Fibroblast of lung (primary cell): ENCODE measurements around the gene SLC6A19. TPM values are rescaled to one million over a fixed set of nuclear protein-coding genes. Genes with fewer than 3 reads are reported as not detected.

Source experiments
- DNase-seq, 2 donors: peaks; one replicate each; pipeline versions ENCODE4 v3.0.0 to v3.0.0-alpha.2; 2010; ENCODE audit warnings: low read depth in 2 of 2
- H2AFZ ChIP-seq: 2 replicates; pipeline ENCODE4 v1.5.1; 2012; ENCODE audit warnings: low read length, control low read depth, inconsistent platforms
- H3K27ac ChIP-seq: 2 replicates; pipeline ENCODE4 v1.5.1; 2011; ENCODE audit warnings: low read length, control low read depth; ENCODE audit not compliant: insufficient read depth
- H3K27me3 ChIP-seq: 2 replicates; pipeline ENCODE4 v1.5.1; 2011; ENCODE audit warnings: mild to moderate bottlenecking, low read length; ENCODE audit not compliant: control insufficient read depth, insufficient read depth
- H3K36me3 ChIP-seq: 2 replicates; pipeline ENCODE4 v1.5.1; 2011; ENCODE audit warnings: low read length; ENCODE audit not compliant: control insufficient read depth, insufficient read depth
- H3K4me1 ChIP-seq: 2 replicates; pipeline ENCODE4 v1.5.1; 2011; ENCODE audit warnings: low read length; ENCODE audit not compliant: control insufficient read depth, insufficient read depth; ENCODE audit errors: extremely low read depth
- H3K4me2 ChIP-seq: 2 replicates; pipeline ENCODE4 v1.5.1; 2011; ENCODE audit warnings: low read length, control low read depth; ENCODE audit not compliant: insufficient read depth; ENCODE audit errors: extremely low read depth
- H3K4me3 ChIP-seq, 4 experiments: fragments of 200-600 bp in 1 of 4; sonication (generic) in 1 of 4; replicated peaks in 1 of 4; 2 replicates each; pipeline ENCODE4 v1.5.1; 2011 to 2016; ENCODE audit warnings: low read length in 4 of 4, low read depth in 3 of 4, mild to moderate bottlenecking in 3 of 4, control low read depth in 2 of 4, inconsistent platforms in 1 of 4, mixed read lengths in 1 of 4; ENCODE audit not compliant: insufficient read depth in 1 of 4; ENCODE audit errors: control extremely low read depth in 1 of 4
- H3K79me2 ChIP-seq: 2 replicates; pipeline ENCODE4 v1.5.1; 2012; ENCODE audit warnings: mild to moderate bottlenecking, low read length, inconsistent platforms; ENCODE audit not compliant: control insufficient read depth, insufficient read depth
- H3K9ac ChIP-seq: 2 replicates; pipeline ENCODE4 v1.5.1; 2011; ENCODE audit warnings: mild to moderate bottlenecking, low read length, control low read depth; ENCODE audit not compliant: insufficient read depth
- H3K9me3 ChIP-seq: 2 replicates; pipeline ENCODE4 v1.5.1; 2012; ENCODE audit warnings: low read depth, low read length; ENCODE audit not compliant: control insufficient read depth, insufficient read depth
- H4K20me1 ChIP-seq: 2 replicates; pipeline ENCODE4 v1.5.1; 2011; ENCODE audit warnings: low read length; ENCODE audit not compliant: control insufficient read depth, insufficient read depth; ENCODE audit errors: extremely low read depth
- CTCF ChIP-seq, 2 donors: IDR thresholded peaks in 1 of 2; conservative IDR thresholded peaks in 1 of 2; 1 replicate in 1 of 2; 2 replicates in 1 of 2; pipeline ENCODE4 v1.5.1; 2011 to 2012; ENCODE audit warnings: low read length in 2 of 2, control low read depth in 1 of 2, inconsistent platforms in 1 of 2, low read depth in 1 of 2, mild to moderate bottlenecking in 1 of 2
- EZH2 ChIP-seq: IDR thresholded peaks from 2 replicates; pipeline ENCODE4 v1.5.1; 2012; ENCODE audit warnings: low read length, control low read depth, mild to moderate bottlenecking; ENCODE audit errors: missing control alignments
- polyA plus RNA-seq, 2 donors: library from polyadenylated mRNA; depleted of rRNA in 1 of 2; stranded (reverse) in 1 of 2; unstranded in 1 of 2; fragments of >200 nt; gene quantifications; 2 replicates each; pipeline ENCODE4 v1.2.1, GENCODE V29; 2011 to 2012; ENCODE audit warnings: missing spikeins in 1 of 2
- total RNA-seq: library from RNA; depleted of rRNA; stranded (reverse); fragments of >200 nt; gene quantifications from 2 replicates; pipeline ENCODE4 v1.2.1, GENCODE V29; 2014

The SLC6A19 gene
- total and polyA plus RNA-seq, 2 donors (not counting 1 experiment from before 2014, with no cell fraction given): not detected

- Histone ChIP-seq H3K4me2 (no peak overlapping the region), H3K9ac (no peak overlapping the region), H3K9me3 (no peaks in the 10 kb centered on the region), H3K27ac (no peak overlapping the region), H3K27me3 (peaks cover 3% of the 10 kb centered on the region), H3K4me1 (no peaks in the 10 kb centered on the region), H3K79me2 (no peaks in the 10 kb centered on the region), H3K4me3 (no peak overlapping the region), H3K36me3 (no peaks in the 10 kb centered on the region), H2AFZ (no peak overlapping the region), H4K20me1 (no peaks in the 10 kb centered on the region)
- DNase-seq: no peak
- no peak for TF ChIP-seq EZH2
- TF ChIP-seq CTCF (conservative IDR thresholded peaks at IDR 0.05 in 1 of 2, IDR thresholded peaks at IDR 0.05 in 1 of 2; ENCODE audit: low read depth in 1 of 2, low read length in 2 of 2): no peak
Observed at GRCh38 chr5:1186351-1187233, 14.8 kb upstream of the SLC6A19 start.

- Histone ChIP-seq H3K36me3 (no peaks in the 10 kb centered on the region), H3K27ac (no peak overlapping the region), H3K27me3 (peaks cover 3% of the 10 kb centered on the region), H3K4me3 (no peak overlapping the region), H3K4me1 (no peaks in the 10 kb centered on the region), H4K20me1 (no peaks in the 10 kb centered on the region), H3K79me2 (no peaks in the 10 kb centered on the region), H3K4me2 (no peak overlapping the region), H3K9me3 (no peaks in the 10 kb centered on the region), H3K9ac (no peak overlapping the region), H2AFZ (no peak overlapping the region)
- no peak for DNase-seq
- TF ChIP-seq EZH2 (no peak), CTCF (conservative IDR thresholded peaks at IDR 0.05 in 1 of 2, IDR thresholded peaks at IDR 0.05 in 1 of 2; ENCODE audit: low read depth in 1 of 2, low read length in 2 of 2) (no peak)
Observed at GRCh38 chr5:1187234-1187949, 14.0 kb upstream of the SLC6A19 start.

- no peak overlapping the region for H3K27ac ChIP-seq
- H3K9ac ChIP-seq: no peak overlapping the region
- peaks cover 3% of the 10 kb centered on the region for H3K27me3 ChIP-seq
- H3K4me2 ChIP-seq: no peak overlapping the region
- H3K4me3 ChIP-seq: no peak overlapping the region
- no peaks in the 10 kb centered on the region for H3K9me3 ChIP-seq
- no peak overlapping the region for H2AFZ ChIP-seq
- no peak for TF ChIP-seq CTCF (conservative IDR thresholded peaks at IDR 0.05 in 1 of 2, IDR thresholded peaks at IDR 0.05 in 1 of 2; ENCODE audit: low read depth in 1 of 2, low read length in 2 of 2)
- TF ChIP-seq EZH2: no peak
- H4K20me1 ChIP-seq: no peaks in the 10 kb centered on the region
- H3K36me3 ChIP-seq: no peaks in the 10 kb centered on the region
- no peaks in the 10 kb centered on the region for H3K79me2 ChIP-seq
- H3K4me1 ChIP-seq: no peaks in the 10 kb centered on the region
- DNase-seq: no peak
Observed at GRCh38 chr5:1187950-1188334, 13.5 kb upstream of the SLC6A19 start.
